ENCODE results near the gene APEH.

The APEH gene

DNA sequence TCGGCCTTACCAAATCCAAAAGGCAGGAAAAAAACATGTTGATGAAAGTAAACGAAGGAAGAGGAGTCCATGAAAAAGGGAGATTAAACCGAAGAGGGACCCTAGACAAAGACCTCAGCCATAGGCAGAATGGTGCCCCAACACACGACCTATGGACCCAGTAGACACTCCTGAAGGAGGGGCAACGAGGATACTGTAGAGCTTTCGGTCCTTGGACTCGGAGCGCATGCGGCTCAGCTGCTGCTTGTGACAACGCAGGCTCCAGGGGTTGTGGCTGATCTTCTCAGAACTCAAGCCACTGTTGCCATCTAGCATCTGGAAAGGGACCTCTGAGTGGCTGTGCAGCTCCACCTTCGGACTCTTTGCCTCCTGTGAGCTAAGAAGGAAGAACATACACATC lies 58.4 kb downstream of the APEH start:
- CTCF ChIA-PET, result interaction anchor here (1.0 kb wide), 1 partner anchor 10 kb away, joined by 3 read pairs; no protein-coding TSS in a partner anchor
- POLR2A ChIA-PET, result no interaction called here
- peaks cover 16 to 77% (median 48%) of the 10 kb centered on the region in 4 experiments for H3K36me3 ChIP-seq (ENCODE audit: control insufficient read depth in 4 of 4, insufficient read depth in 4 of 4, low read length in 3 of 4)

DNA sequence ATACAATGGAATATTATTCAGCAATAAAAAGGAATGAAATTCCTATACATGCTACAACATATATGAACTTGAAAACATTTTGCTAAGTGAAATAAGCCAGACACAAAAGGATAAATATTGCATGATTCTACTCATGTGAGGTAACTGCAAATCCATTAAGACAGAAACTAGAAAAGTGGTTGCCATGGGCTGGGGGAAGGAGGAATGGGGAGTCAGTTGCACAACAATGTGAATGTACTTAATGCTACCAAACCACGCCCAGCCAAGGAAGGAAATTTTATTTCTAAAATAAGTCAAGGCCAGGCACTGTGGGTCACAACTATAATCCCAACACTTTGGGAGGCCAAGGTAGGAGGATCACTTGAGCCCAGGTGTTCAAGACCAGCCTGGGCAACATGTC lies 59.4 kb downstream of the APEH start:
- 100% methylated on average over 1 of the region's 1 CpG for WGBS (ENCODE audit: insufficient coverage)
- DNase-seq, result no peak
- Histone ChIP-seq H3K36me3 (ENCODE audit: control insufficient read depth in 4 of 4, insufficient read depth in 4 of 4, low read length in 3 of 4) (peaks cover 17 to 78% (median 48%) of the 10 kb centered on the region in 4 experiments), H3K4me3 (ENCODE audit: control insufficient read depth in 1 of 7, extremely low read depth in 1 of 7, insufficient read depth in 4 of 7, low read depth in 2 of 7, low read length in 6 of 7) (no peak overlapping the region), H3K27me3 (replicated peaks in 2 of 5; ENCODE audit: control insufficient read depth in 4 of 5, insufficient read depth in 5 of 5, low read length in 4 of 5) (no peaks in the 10 kb centered on the region), H3K4me1 (ENCODE audit: control extremely low read depth in 1 of 4, control insufficient read depth in 4 of 4, insufficient read depth in 4 of 4, low read length in 3 of 4) (no peaks in the 10 kb centered on the region), H3K27ac (ENCODE audit: insufficient read depth in 1 of 2, low read depth in 1 of 2, low read length in 2 of 2, poor library complexity in 1 of 2, severe bottlenecking in 2 of 2) (no peak overlapping the region), H3K9me3 (ENCODE audit: control extremely low read depth in 1 of 5, control insufficient read depth in 4 of 5, insufficient read depth in 2 of 5, low read depth in 1 of 5, low read length in 4 of 5) (no peaks in the 10 kb centered on the region)
- ChIA-PET CTCF (interaction anchor here (1.4 kb wide), 1 partner anchor 108 kb away, joined by 3 read pairs; no protein-coding TSS in a partner anchor), POLR2A (no interaction called here)

More for the DNA sequence above, 58.4 kb downstream of the APEH start:
- WGBS (ENCODE audit: insufficient coverage), result 94% methylated on average over 10 of the region's 11 CpGs
- H3K4me3 ChIP-seq (ENCODE audit: control insufficient read depth in 1 of 7, extremely low read depth in 1 of 7, insufficient read depth in 4 of 7, low read depth in 2 of 7, low read length in 6 of 7), result no peak overlapping the region
- H3K27me3 ChIP-seq (replicated peaks in 2 of 5; ENCODE audit: control insufficient read depth in 4 of 5, insufficient read depth in 5 of 5, low read length in 4 of 5), result no peaks in the 10 kb centered on the region
- no peak overlapping the region for H3K27ac ChIP-seq (ENCODE audit: insufficient read depth in 1 of 2, low read depth in 1 of 2, low read length in 2 of 2, poor library complexity in 1 of 2, severe bottlenecking in 2 of 2)
- no peaks in the 10 kb centered on the region for H3K4me1 ChIP-seq (ENCODE audit: control extremely low read depth in 1 of 4, control insufficient read depth in 4 of 4, insufficient read depth in 4 of 4, low read length in 3 of 4)
- no peaks in the 10 kb centered on the region for H3K9me3 ChIP-seq (ENCODE audit: control extremely low read depth in 1 of 5, control insufficient read depth in 4 of 5, insufficient read depth in 2 of 5, low read depth in 1 of 5, low read length in 4 of 5)
- no peak for DNase-seq

All from common myeloid progenitor, CD34-positive (primary cell).